Endothelial cell (in vitro differentiated cells): ENCODE results near the gene TMEM223. TPM values are rescaled to one million over a fixed set of nuclear protein-coding genes. Genes with fewer than 3 reads are reported as not detected.

Experiments used
- DNase-seq: peaks from one replicate; pipeline ENCODE4 v3.0.0; 2021; ENCODE audit warnings: low spot score
- H3K27ac Mint-ChIP-seq: one replicate; pipeline ENCODE4 v1.8.0; 2021; ENCODE audit warnings: mixed read lengths, inconsistent platforms; ENCODE audit not compliant: unreplicated experiment
- H3K27me3 Mint-ChIP-seq: one replicate; pipeline ENCODE4 v1.8.0; 2021; ENCODE audit warnings: mild to moderate bottlenecking, moderate library complexity, mixed read lengths, inconsistent platforms; ENCODE audit not compliant: unreplicated experiment
- H3K36me3 Mint-ChIP-seq: one replicate; pipeline ENCODE4 v1.8.0; 2021; ENCODE audit warnings: mild to moderate bottlenecking, low read depth, mixed read lengths, inconsistent platforms; ENCODE audit not compliant: unreplicated experiment
- H3K4me1 Mint-ChIP-seq: one replicate; pipeline ENCODE4 v1.8.0; 2021; ENCODE audit warnings: mild to moderate bottlenecking, mixed read lengths, inconsistent platforms; ENCODE audit not compliant: unreplicated experiment
- H3K4me3 Mint-ChIP-seq: one replicate; pipeline ENCODE4 v1.8.0; 2021; ENCODE audit warnings: mild to moderate bottlenecking, mixed read lengths, inconsistent platforms; ENCODE audit not compliant: unreplicated experiment
- H3K9me3 Mint-ChIP-seq: one replicate; pipeline ENCODE4 v1.8.0; 2021; ENCODE audit warnings: mixed read lengths, inconsistent platforms; ENCODE audit not compliant: unreplicated experiment
- CTCF ChIP-seq: fragments of 200-600 bp; sonication (generic); IDR thresholded peaks from one replicate; pipeline ENCODE4 v1.5.0; 2021; ENCODE audit warnings: antibody characterized with exemption; ENCODE audit not compliant: unreplicated experiment
- total RNA-seq: library from RNA; stranded (reverse); fragmentation: NEBNext Ultra II Directional; extraction: Animal tissue kit (Norgen Biotek cat#: 25700); gene quantifications from one replicate; pipeline ENCODE4 v1.2.1, GENCODE V29; 2021; ENCODE audit not compliant: unreplicated experiment

Gene TMEM223
- total RNA-seq, 1 donor from 2014 or later: 13.9 TPM

GRCh38 chr11:62788991-62789390, 2.8 kb downstream of the TMEM223 start:
- peaks cover 24% of the 10 kb centered on the region for H3K4me1 Mint-ChIP-seq
- H3K27me3 Mint-ChIP-seq: peaks cover 12% of the 10 kb centered on the region
- no peak overlapping the region for H3K27ac Mint-ChIP-seq
- DNase-seq: no peak
- no peak for TF ChIP-seq CTCF
- peaks cover 21% of the 10 kb centered on the region for H3K36me3 Mint-ChIP-seq
- no peaks in the 10 kb centered on the region for H3K9me3 Mint-ChIP-seq
- H3K4me3 Mint-ChIP-seq: peak overlapping the region; percentile 71

GRCh38 chr11:62787005-62787759, 4.6 kb downstream of the TMEM223 start, which contains the start of gene TMEM179B:
Gene TMEM179B, plus strand, starts transcription at chr11:62787402. Its CDS starts 30 bp downstream, at chr11:62787432.
- peaks cover 24% of the 10 kb centered on the region for H3K36me3 Mint-ChIP-seq
- no peaks in the 10 kb centered on the region for H3K9me3 Mint-ChIP-seq
- peaks cover 8% of the 10 kb centered on the region for H3K27me3 Mint-ChIP-seq
- H3K27ac Mint-ChIP-seq: peak within 1 kb of the TSS; percentile 89
- H3K4me3 Mint-ChIP-seq: peak within 1 kb of the TSS; percentile 93
- DNase-seq: peak; percentile 91
- peaks cover 20% of the 10 kb centered on the region for H3K4me1 Mint-ChIP-seq
- TF ChIP-seq CTCF: peak; percentile 9

- Mint-ChIP-seq H3K4me3 (peak overlapping the region; percentile 83), H3K27me3 (peaks cover 5% of the 10 kb centered on the region), H3K4me1 (peaks cover 16% of the 10 kb centered on the region), H3K36me3 (peaks cover 24% of the 10 kb centered on the region), H3K27ac (peak overlapping the region; percentile 24), H3K9me3 (no peaks in the 10 kb centered on the region)
- DNase-seq: peak; percentile 95
- peak; percentile 99 for TF ChIP-seq CTCF
Measured at GRCh38 chr11:62786318-62787004, 5.3 kb downstream of the TMEM223 start.

- DNase-seq: no peak
- Mint-ChIP-seq H3K27me3 (peaks cover 3% of the 10 kb centered on the region), H3K36me3 (peaks cover 8% of the 10 kb centered on the region), H3K27ac (peak overlapping the region; percentile 31), H3K4me3 (peak overlapping the region; percentile 68), H3K9me3 (no peaks in the 10 kb centered on the region), H3K4me1 (peaks cover 4% of the 10 kb centered on the region)
- no peak for TF ChIP-seq CTCF
Measured at GRCh38 chr11:62782753-62783152, 9.1 kb downstream of the TMEM223 start.

- peak overlapping the region; percentile 21 for H3K4me3 Mint-ChIP-seq
- peaks cover 3% of the 10 kb centered on the region for H3K27me3 Mint-ChIP-seq
- no peak for DNase-seq
- peaks cover 26% of the 10 kb centered on the region for H3K36me3 Mint-ChIP-seq
- no peak for TF ChIP-seq CTCF
- H3K4me1 Mint-ChIP-seq: no peaks in the 10 kb centered on the region
- no peak overlapping the region for H3K27ac Mint-ChIP-seq
- H3K9me3 Mint-ChIP-seq: no peaks in the 10 kb centered on the region
Measured at GRCh38 chr11:62778441-62778840, 13.4 kb downstream of the TMEM223 start.
